ENCODE data around the gene SRCAP.

Gene SRCAP

GRCh38 chr16:30762991-30763725, 64.2 kb downstream of the SRCAP start:
- no peak for TF ChIP-seq REST (IDR thresholded peaks at IDR 0.05; ENCODE audit: insufficient read depth in 1 of 2, low read depth in 2 of 2, low read length in 2 of 2)
- no peak for TF ChIP-seq FOXP2 (optimal IDR thresholded peaks at IDR 0.05; ENCODE audit: borderline replicate concordance, extremely low read depth, extremely low read length, insufficient read depth)
- TF ChIP-seq SIN3A (IDR thresholded peaks at IDR 0.05; ENCODE audit: borderline replicate concordance, insufficient read depth, low read length) = no peak
- TF ChIP-seq POLR2AphosphoS5 (IDR thresholded peaks at IDR 0.05; ENCODE audit: low read depth, low read length) = no peak
- no peak for TF ChIP-seq TAF1 (IDR thresholded peaks at IDR 0.05; ENCODE audit: borderline replicate concordance, insufficient read depth, low read length)

- no peak for TF ChIP-seq SIN3A (IDR thresholded peaks at IDR 0.05; ENCODE audit: borderline replicate concordance, insufficient read depth, low read length)
- no peak for TF ChIP-seq FOXP2 (optimal IDR thresholded peaks at IDR 0.05; ENCODE audit: borderline replicate concordance, extremely low read depth, extremely low read length, insufficient read depth)
- TF ChIP-seq POLR2AphosphoS5 (IDR thresholded peaks at IDR 0.05; ENCODE audit: low read depth, low read length) = no peak
- TF ChIP-seq REST (IDR thresholded peaks at IDR 0.05; ENCODE audit: insufficient read depth in 1 of 2, low read depth in 2 of 2, low read length in 2 of 2) = no peak
- TF ChIP-seq TAF1 (IDR thresholded peaks at IDR 0.05; ENCODE audit: borderline replicate concordance, insufficient read depth, low read length) = no peak
Observed at GRCh38 chr16:30764086-30764485, 65.1 kb downstream of the SRCAP start.

GRCh38 chr16:30764816-30765465, 66.0 kb downstream of the SRCAP start:
- no peak for TF ChIP-seq FOXP2 (optimal IDR thresholded peaks at IDR 0.05; ENCODE audit: borderline replicate concordance, extremely low read depth, extremely low read length, insufficient read depth)
- TF ChIP-seq SIN3A (IDR thresholded peaks at IDR 0.05; ENCODE audit: borderline replicate concordance, insufficient read depth, low read length) = no peak
- no peak for TF ChIP-seq POLR2AphosphoS5 (IDR thresholded peaks at IDR 0.05; ENCODE audit: low read depth, low read length)
- no peak for TF ChIP-seq REST (IDR thresholded peaks at IDR 0.05; ENCODE audit: insufficient read depth in 1 of 2, low read depth in 2 of 2, low read length in 2 of 2)
- no peak for TF ChIP-seq TAF1 (IDR thresholded peaks at IDR 0.05; ENCODE audit: borderline replicate concordance, insufficient read depth, low read length)

- TF ChIP-seq TAF1 (IDR thresholded peaks at IDR 0.05; ENCODE audit: borderline replicate concordance, insufficient read depth, low read length) (no peak), SIN3A (IDR thresholded peaks at IDR 0.05; ENCODE audit: borderline replicate concordance, insufficient read depth, low read length) (no peak), POLR2AphosphoS5 (IDR thresholded peaks at IDR 0.05; ENCODE audit: low read depth, low read length) (no peak; the same call in 1 of the 2 replicates)
Observed at GRCh38 chr16:30766206-30766932, 67.4 kb downstream of the SRCAP start.

- no peak for TF ChIP-seq SIN3A (IDR thresholded peaks at IDR 0.05; ENCODE audit: borderline replicate concordance, insufficient read depth, low read length)
- no peak for TF ChIP-seq POLR2AphosphoS5 (IDR thresholded peaks at IDR 0.05; ENCODE audit: low read depth, low read length)
- TF ChIP-seq FOXP2 (optimal IDR thresholded peaks at IDR 0.05; ENCODE audit: borderline replicate concordance, extremely low read depth, extremely low read length, insufficient read depth) = no peak
- no peak for TF ChIP-seq REST (IDR thresholded peaks at IDR 0.05; ENCODE audit: insufficient read depth in 1 of 2, low read depth in 2 of 2, low read length in 2 of 2)
- TF ChIP-seq TAF1 (IDR thresholded peaks at IDR 0.05; ENCODE audit: borderline replicate concordance, insufficient read depth, low read length) = no peak
Observed at GRCh38 chr16:30766933-30767284, 67.9 kb downstream of the SRCAP start.
